SK-N-SH treated with all-trans-retinoic acid at 6 μM for 48 hours (cell line): Measurements from ENCODE around the gene DDX31.

ENCODE experiments used
- ARNTL ChIP-seq: fragments of 450-650 bp; formaldehyde crosslinking; IDR thresholded peaks from 2 replicates; pipeline ENCODE4 v1.5.0; 2020; ENCODE audit warnings: low read depth, mild to moderate bottlenecking, moderate library complexity, borderline replicate concordance
- ESRRG ChIP-seq: fragments of 250-450 bp; sonication (Bioruptor Pico); IDR thresholded peaks from 2 replicates; pipeline ENCODE4 v1.6.1; 2021; ENCODE audit warnings: mild to moderate bottlenecking
- TF ChIP-seq, protein P1 (sequence below): fragments of 250-450 bp; sonication (Bioruptor Pico); IDR thresholded peaks from 2 replicates; pipeline ENCODE4 v1.5.0; 2020; ENCODE audit warnings: mild to moderate bottlenecking, moderate library complexity
- TF ChIP-seq, protein P2 (sequence below): fragments of 250-450 bp; sonication (Bioruptor Pico); IDR thresholded peaks from 2 replicates; pipeline ENCODE4 v1.8.0; 2020; ENCODE audit warnings: mild to moderate bottlenecking, moderate library complexity, borderline replicate concordance

DNA sequence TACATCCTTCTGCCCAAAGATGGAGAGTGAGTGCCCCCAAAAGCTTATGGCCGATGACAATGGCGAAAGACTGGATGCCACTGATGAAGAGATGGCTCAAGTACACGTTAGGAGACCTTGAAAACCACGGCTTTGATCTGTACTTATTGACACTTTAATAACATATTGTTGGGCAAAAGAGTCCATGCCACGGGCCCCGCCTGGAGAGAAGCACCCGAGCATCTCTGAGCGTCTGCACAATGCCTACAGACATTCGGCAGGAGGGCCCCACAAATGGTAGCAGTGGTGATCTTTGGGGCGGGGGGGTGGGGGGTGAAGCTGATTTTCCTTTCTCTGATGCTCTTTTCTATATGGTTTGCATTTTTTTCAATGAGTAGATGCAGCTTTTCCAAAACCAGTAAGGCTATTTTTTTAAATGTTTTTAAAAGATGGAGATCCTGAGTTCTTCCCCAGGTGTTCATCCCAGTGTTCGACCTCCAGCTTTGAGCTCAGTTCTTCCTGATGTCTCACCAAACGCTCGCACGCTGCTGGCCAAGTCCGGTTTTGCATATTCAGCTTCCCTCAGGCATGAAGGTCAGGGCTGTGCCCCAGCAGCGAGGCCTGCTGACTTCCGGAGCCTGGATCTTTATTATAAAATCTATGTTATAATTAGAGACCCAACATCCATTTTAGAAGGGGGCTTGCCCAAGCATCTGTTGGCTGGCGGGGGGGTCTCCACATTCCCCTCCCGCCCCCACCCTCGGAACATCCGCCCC lies 121.6 kb downstream of the DDX31 start:
- TF ChIP-seq ARNTL (CRISPR knock-in tag) (no peak), ESRRG (CRISPR knock-in tag) (no peak)
- TF ChIP-seq, protein P1, sequence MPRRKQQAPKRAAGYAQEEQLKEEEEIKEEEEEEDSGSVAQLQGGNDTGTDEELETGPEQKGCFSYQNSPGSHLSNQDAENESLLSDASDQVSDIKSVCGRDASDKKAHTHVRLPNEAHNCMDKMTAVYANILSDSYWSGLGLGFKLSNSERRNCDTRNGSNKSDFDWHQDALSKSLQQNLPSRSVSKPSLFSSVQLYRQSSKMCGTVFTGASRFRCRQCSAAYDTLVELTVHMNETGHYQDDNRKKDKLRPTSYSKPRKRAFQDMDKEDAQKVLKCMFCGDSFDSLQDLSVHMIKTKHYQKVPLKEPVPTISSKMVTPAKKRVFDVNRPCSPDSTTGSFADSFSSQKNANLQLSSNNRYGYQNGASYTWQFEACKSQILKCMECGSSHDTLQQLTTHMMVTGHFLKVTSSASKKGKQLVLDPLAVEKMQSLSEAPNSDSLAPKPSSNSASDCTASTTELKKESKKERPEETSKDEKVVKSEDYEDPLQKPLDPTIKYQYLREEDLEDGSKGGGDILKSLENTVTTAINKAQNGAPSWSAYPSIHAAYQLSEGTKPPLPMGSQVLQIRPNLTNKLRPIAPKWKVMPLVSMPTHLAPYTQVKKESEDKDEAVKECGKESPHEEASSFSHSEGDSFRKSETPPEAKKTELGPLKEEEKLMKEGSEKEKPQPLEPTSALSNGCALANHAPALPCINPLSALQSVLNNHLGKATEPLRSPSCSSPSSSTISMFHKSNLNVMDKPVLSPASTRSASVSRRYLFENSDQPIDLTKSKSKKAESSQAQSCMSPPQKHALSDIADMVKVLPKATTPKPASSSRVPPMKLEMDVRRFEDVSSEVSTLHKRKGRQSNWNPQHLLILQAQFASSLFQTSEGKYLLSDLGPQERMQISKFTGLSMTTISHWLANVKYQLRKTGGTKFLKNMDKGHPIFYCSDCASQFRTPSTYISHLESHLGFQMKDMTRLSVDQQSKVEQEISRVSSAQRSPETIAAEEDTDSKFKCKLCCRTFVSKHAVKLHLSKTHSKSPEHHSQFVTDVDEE (CRISPR knock-in tag): no peak
- TF ChIP-seq, protein P2, sequence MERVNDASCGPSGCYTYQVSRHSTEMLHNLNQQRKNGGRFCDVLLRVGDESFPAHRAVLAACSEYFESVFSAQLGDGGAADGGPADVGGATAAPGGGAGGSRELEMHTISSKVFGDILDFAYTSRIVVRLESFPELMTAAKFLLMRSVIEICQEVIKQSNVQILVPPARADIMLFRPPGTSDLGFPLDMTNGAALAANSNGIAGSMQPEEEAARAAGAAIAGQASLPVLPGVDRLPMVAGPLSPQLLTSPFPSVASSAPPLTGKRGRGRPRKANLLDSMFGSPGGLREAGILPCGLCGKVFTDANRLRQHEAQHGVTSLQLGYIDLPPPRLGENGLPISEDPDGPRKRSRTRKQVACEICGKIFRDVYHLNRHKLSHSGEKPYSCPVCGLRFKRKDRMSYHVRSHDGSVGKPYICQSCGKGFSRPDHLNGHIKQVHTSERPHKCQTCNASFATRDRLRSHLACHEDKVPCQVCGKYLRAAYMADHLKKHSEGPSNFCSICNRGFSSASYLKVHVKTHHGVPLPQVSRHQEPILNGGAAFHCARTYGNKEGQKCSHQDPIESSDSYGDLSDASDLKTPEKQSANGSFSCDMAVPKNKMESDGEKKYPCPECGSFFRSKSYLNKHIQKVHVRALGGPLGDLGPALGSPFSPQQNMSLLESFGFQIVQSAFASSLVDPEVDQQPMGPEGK (CRISPR knock-in tag): no peak
